ENCODE measurements around the gene CSNK1G1. TPM values are rescaled to one million over a fixed set of nuclear protein-coding genes. Genes with fewer than 3 reads are reported as not detected.
A peak's percentile ranks its signal among the peaks of the same experiment; 100 is the strongest.

The CSNK1G1 gene
- total and polyA plus RNA-seq, 2 of the 8 experiments (the other 6 are each of a cell fraction or from before 2014, with no cell fraction given): 6.0 to 12.9 TPM

DNA sequence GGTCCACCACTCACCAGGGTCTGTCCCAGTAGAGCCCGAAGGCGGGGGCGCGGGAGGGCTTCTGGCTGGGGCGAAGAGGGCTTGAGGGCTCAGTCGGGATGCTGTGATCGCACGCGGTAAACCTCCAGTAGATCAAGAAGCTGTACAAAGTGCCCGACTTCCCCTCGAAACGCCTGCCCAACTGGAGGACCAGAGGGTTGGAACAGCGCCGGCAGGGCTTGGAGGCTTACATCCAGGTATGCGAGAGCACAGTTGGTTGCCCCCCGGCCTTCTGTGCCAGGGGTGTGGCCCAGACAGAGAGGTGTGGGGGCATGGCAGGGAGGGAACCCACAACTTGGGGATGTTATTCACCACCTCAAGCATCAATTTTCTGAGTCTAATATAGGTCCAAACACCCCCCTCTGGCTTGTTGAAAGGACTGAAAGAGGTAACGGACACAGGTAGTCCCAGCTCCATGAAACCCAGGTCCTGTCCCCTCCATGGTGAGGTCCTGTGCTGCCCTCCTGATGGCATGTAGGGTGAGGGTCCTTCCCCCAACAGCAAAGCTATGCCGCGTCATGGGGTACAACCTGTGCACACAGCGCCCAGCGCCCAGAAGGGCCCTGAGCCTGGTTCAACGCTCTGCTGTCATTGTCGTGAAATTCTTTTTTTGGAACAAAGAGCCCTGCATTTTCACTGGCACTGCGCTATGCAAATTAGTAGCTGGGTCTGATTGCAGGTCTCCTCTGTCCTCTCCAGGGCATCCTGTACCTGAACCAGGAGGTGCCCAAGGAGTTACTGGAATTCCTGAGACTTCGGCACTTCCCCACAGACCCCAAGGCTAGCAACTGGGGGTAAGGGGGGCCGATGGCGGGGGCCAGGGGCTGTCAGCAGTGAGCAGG, 203.2 kb downstream of the CSNK1G1 start:
- H3K4me3 ChIP-seq (ENCODE audit: extremely low read depth in 1 of 4, insufficient read depth in 2 of 4, low read depth in 3 of 4, low read length in 4 of 4): peak overlapping the region; percentile 54 to 93 (median 70); a peak in 7 of 8 replicates

More for the DNA sequence above, 203.2 kb downstream of the CSNK1G1 start:
- Histone ChIP-seq H4K20me1 (replicated peaks in 1 of 2; ENCODE audit: control insufficient read depth in 1 of 2, insufficient read depth in 2 of 2, low read length in 2 of 2) (peaks cover 10 to 12% of the 10 kb centered on the region in 2 experiments), H2BK12ac (ENCODE audit: low read depth, low read length) (no peak overlapping the region), H3K79me2 (ENCODE audit: control insufficient read depth in 1 of 2, insufficient read depth in 2 of 2, low read length in 2 of 2) (no peaks in the 10 kb centered on the region), H3K4ac (replicated peaks; ENCODE audit: insufficient read length, low read depth, low read length) (no peak overlapping the region), H2BK15ac (ENCODE audit: low read length) (0 out of 2 replicates have a peak overlapping the region, but pooled peaks have one; percentile 13), H3K23ac (ENCODE audit: insufficient read length) (no peak overlapping the region), H3K36me3 (ENCODE audit: control insufficient read depth in 2 of 4, insufficient read depth in 4 of 4, low read length in 3 of 4) (peaks cover 19 to 30% (median 23%) of the 10 kb centered on the region in 4 experiments), H2AK5ac (ENCODE audit: low read depth, low read length) (no peak overlapping the region), H2AFZ (ENCODE audit: low read length) (no peak overlapping the region), H3K56ac (replicated peaks; ENCODE audit: insufficient read length, low read depth, low read length) (no peak overlapping the region), H4K8ac (ENCODE audit: extremely low read depth, insufficient read depth, low read length) (peak overlapping the region; percentile 0; the same call in 1 of the 2 replicates), H3K27me3 (replicated peaks in 1 of 4; ENCODE audit: control insufficient read depth in 3 of 4, extremely low read depth in 1 of 4, insufficient read depth in 3 of 4, low read length in 3 of 4) (peaks cover 0 to 18% (median 14%) of the 10 kb centered on the region in 4 experiments; a peak in 5 of 7 replicates), H3K9ac (replicated peaks in 1 of 4; ENCODE audit: extremely low read depth in 1 of 4, low read depth in 3 of 4, low read length in 3 of 4) (no peak overlapping the region), H3K79me1 (ENCODE audit: low read depth, low read length) (no peaks in the 10 kb centered on the region; the same call in 1 of the 2 replicates), H2BK20ac (ENCODE audit: low read length) (no peak overlapping the region), H3K4me2 (ENCODE audit: insufficient read depth in 1 of 2, low read depth in 2 of 2, low read length in 2 of 2) (peak overlapping the region; percentile 61 to 99), H3K18ac (ENCODE audit: extremely low read depth, low read length) (no peak overlapping the region; the same call in none of the 2 replicates), H3K9me3 (ENCODE audit: insufficient read depth in 2 of 2, low read depth in 1 of 2, low read length in 1 of 2) (no peaks in the 10 kb centered on the region), H2BK5ac (ENCODE audit: low read depth, low read length) (no peak overlapping the region), H2BK120ac (replicated peaks; ENCODE audit: low read depth, low read length) (no peak overlapping the region), H3K4me1 (replicated peaks in 1 of 4; ENCODE audit: control insufficient read depth in 3 of 4, insufficient read depth in 4 of 4, low read length in 3 of 4) (peaks cover 0 to 12% (median 8%) of the 10 kb centered on the region in 4 experiments; a peak in 6 of 7 replicates), H4K91ac (replicated peaks; ENCODE audit: insufficient read length, low read length) (peak overlapping the region; percentile 34), H3K27ac (ENCODE audit: low read depth, low read length) (no peak overlapping the region), H3K14ac (ENCODE audit: insufficient read length) (no peak overlapping the region), H4K5ac (ENCODE audit: insufficient read length, low read depth, low read length) (no peak overlapping the region), H3K23me2 (ENCODE audit: low read depth, low read length) (peaks cover 9% of the 10 kb centered on the region; the same call in 1 of the 2 replicates)
- WGBS, 2 experiments (ENCODE audit: extremely low coverage in 1 of 2, insufficient coverage in 1 of 2, insufficient read length in 1 of 2, insufficient replicate concordance in 2 of 2, low coverage in 1 of 2, low lambda C conversion rate in 2 of 2, missing lambda C conversion rate in 1 of 2): 31% methylated on average over 22 of the region's 27 CpGs; no CpG with 5 or more reads in 1 of the 2 experiments
- CTCF ChIA-PET (ENCODE audit: partially characterized antibody): interaction anchor here (0.6 to 3.8 kb wide), 30 partner anchors 9 to 528 kb away, joined by 3 to 23 read pairs (median 5); partner anchors contain the start of genes CIAO2A and PPIB
- TF ChIP-seq SUZ12 (IDR thresholded peaks at IDR 0.05; ENCODE audit: low read length): peak; percentile 8; the same call in 1 of the 2 replicates
- no peak for TF ChIP-seq PHF8 (conservative IDR thresholded peaks at IDR 0.05; ENCODE audit: low read depth, low read length)
- TF ChIP-seq TAF7 (optimal IDR thresholded peaks at IDR 0.05; ENCODE audit: borderline replicate concordance, low read depth, low read length): peak; percentile 77
- FAIRE-seq (no peak), DNase-seq (ENCODE audit: low read depth in 1 of 2, low spot score in 2 of 2) (peak in 1 of 2 experiments; percentile 68)
- POLR2A ChIA-PET (ENCODE audit: partially characterized antibody): interaction anchor here (0.8 to 3.0 kb wide), 8 partner anchors 10 to 533 kb away, joined by 3 to 34 read pairs (median 4); partner anchors contain the start of genes CIAO2A and PPIB
